ENCODE results near the gene SUPT20HL1.

Gene SUPT20HL1

GRCh38 chrX:24399550-24399949 is 39.1 kb downstream of the SUPT20HL1 start:
- DNase-seq: no peak

- no peak for DNase-seq
These were observed 45.5 kb downstream of the SUPT20HL1 start for GRCh38 chrX:24405959-24406358.

Measured in NCI-H2107 (cell line).